Measurements from ENCODE around the gene DOCK1. TPM values are rescaled to one million over a fixed set of nuclear protein-coding genes. Genes with fewer than 3 reads are reported as not detected.

DOCK1 gene
- total RNA-seq, 2 experiments from 2014 or later: not detected

- H3K4me3 ChIP-seq (ENCODE audit: low read length): no peak overlapping the region
- H3K36me3 ChIP-seq (ENCODE audit: insufficient read depth, low read length): no peaks in the 10 kb centered on the region
- ATAC-seq (ENCODE audit: poor library complexity) (no peak), DNase-seq (no peak)
- ChIA-PET POLR2A (no interaction called here), CTCF (no interaction called here)
- H3K9me3 ChIP-seq (ENCODE audit: control insufficient read depth in 1 of 2, insufficient read depth in 1 of 2, low read length in 2 of 2): peaks cover 0 to 8% of the 10 kb centered on the region in 2 experiments
- TF ChIP-seq, protein P1, sequence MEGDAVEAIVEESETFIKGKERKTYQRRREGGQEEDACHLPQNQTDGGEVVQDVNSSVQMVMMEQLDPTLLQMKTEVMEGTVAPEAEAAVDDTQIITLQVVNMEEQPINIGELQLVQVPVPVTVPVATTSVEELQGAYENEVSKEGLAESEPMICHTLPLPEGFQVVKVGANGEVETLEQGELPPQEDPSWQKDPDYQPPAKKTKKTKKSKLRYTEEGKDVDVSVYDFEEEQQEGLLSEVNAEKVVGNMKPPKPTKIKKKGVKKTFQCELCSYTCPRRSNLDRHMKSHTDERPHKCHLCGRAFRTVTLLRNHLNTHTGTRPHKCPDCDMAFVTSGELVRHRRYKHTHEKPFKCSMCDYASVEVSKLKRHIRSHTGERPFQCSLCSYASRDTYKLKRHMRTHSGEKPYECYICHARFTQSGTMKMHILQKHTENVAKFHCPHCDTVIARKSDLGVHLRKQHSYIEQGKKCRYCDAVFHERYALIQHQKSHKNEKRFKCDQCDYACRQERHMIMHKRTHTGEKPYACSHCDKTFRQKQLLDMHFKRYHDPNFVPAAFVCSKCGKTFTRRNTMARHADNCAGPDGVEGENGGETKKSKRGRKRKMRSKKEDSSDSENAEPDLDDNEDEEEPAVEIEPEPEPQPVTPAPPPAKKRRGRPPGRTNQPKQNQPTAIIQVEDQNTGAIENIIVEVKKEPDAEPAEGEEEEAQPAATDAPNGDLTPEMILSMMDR (IDR thresholded peaks at IDR 0.05): no peak
- no peak overlapping the region for H3K27ac ChIP-seq (ENCODE audit: low read depth in 1 of 2, low read length in 2 of 2)
- Mint-ChIP-seq H3K27me3 (peaks cover 42% of the 10 kb centered on the region), H3K9me3 (peaks cover 5% of the 10 kb centered on the region), H3K27ac (no peak overlapping the region), H3K4me1 (ENCODE audit: low read depth) (peaks cover 11% of the 10 kb centered on the region), H3K4me3 (no peak overlapping the region), H3K36me3 (ENCODE audit: low read depth) (peaks cover 4% of the 10 kb centered on the region)
- H3K4me1 ChIP-seq (ENCODE audit: insufficient read depth, low read length): no peaks in the 10 kb centered on the region
- intact Hi-C loops (cut with DNase I, micrococcal nuclease): no loop called here
- peaks cover 0 to 3% of the 10 kb centered on the region in 2 experiments for H3K27me3 ChIP-seq (ENCODE audit: control insufficient read depth in 1 of 2, insufficient read depth in 2 of 2, low read length in 2 of 2)
These were observed 377.8 kb downstream of the DOCK1 start for GRCh38 chr10:127283017-127283416.

DNA sequence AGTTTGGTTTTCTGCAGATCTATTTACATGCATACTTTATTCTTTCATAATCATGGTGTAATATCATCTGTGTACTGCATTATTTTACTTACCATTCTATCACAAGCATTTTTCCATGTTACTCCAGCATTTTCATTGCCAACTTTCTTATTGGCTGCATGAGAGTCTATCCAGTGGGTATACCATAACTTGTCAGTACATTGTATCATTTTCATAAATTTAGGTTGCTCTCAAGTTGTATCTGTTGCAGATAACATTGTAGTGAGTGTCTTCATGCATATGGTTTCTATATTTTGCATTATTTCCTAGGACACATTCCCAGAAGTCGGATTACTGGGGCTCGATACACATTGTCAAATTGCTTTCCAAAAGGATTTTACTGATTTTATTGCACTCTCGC is 378.3 kb downstream of the DOCK1 start:
- Mint-ChIP-seq H3K27me3 (peaks cover 40% of the 10 kb centered on the region), H3K9me3 (peaks cover 7% of the 10 kb centered on the region), H3K36me3 (ENCODE audit: low read depth) (peaks cover 4% of the 10 kb centered on the region), H3K4me3 (no peak overlapping the region), H3K4me1 (ENCODE audit: low read depth) (peaks cover 11% of the 10 kb centered on the region), H3K27ac (no peak overlapping the region)
- POLR2A ChIA-PET: no interaction called here
- DNase-seq (no peak), ATAC-seq (ENCODE audit: poor library complexity) (no peak)
- Histone ChIP-seq H3K27me3 (ENCODE audit: control insufficient read depth in 1 of 2, insufficient read depth in 2 of 2, low read length in 2 of 2) (peaks cover 0 to 5% of the 10 kb centered on the region in 2 experiments), H3K4me3 (ENCODE audit: low read length) (no peak overlapping the region), H3K27ac (ENCODE audit: low read depth in 1 of 2, low read length in 2 of 2) (no peak overlapping the region), H3K4me1 (ENCODE audit: insufficient read depth, low read length) (no peaks in the 10 kb centered on the region), H3K36me3 (ENCODE audit: insufficient read depth, low read length) (no peaks in the 10 kb centered on the region), H3K9me3 (ENCODE audit: control insufficient read depth in 1 of 2, insufficient read depth in 1 of 2, low read length in 2 of 2) (peaks cover 0 to 12% of the 10 kb centered on the region in 2 experiments)
- intact Hi-C loops (cut with DNase I, micrococcal nuclease): no loop called here
- CTCF ChIA-PET: no interaction called here
- TF ChIP-seq, protein P1 (IDR thresholded peaks at IDR 0.05): no peak

- no peaks in the 10 kb centered on the region for H3K36me3 ChIP-seq (ENCODE audit: insufficient read depth, low read length)
- Mint-ChIP-seq H3K4me3 (no peak overlapping the region), H3K4me1 (ENCODE audit: low read depth) (peaks cover 35% of the 10 kb centered on the region), H3K27me3 (peaks cover 69% of the 10 kb centered on the region), H3K27ac (no peak overlapping the region), H3K36me3 (ENCODE audit: low read depth) (peaks cover 4% of the 10 kb centered on the region), H3K9me3 (peaks cover 7% of the 10 kb centered on the region)
- no peak overlapping the region for H3K27ac ChIP-seq (ENCODE audit: low read depth in 1 of 2, low read length in 2 of 2)
- H3K27me3 ChIP-seq (ENCODE audit: control insufficient read depth in 1 of 2, insufficient read depth in 2 of 2, low read length in 2 of 2): peaks cover 6 to 17% of the 10 kb centered on the region in 2 experiments
- TF ChIP-seq, protein P1 (IDR thresholded peaks at IDR 0.05): no peak
- no peak overlapping the region for H3K4me3 ChIP-seq (ENCODE audit: low read length)
- DNase-seq (no peak), ATAC-seq (ENCODE audit: poor library complexity) (no peak)
- ChIA-PET POLR2A (interaction anchor here (1.5 kb wide), 1 partner anchor 9 kb away, joined by 3 read pairs; no protein-coding TSS in a partner anchor), CTCF (no interaction called here)
- intact Hi-C loops (cut with DNase I, micrococcal nuclease): no loop called here
- H3K4me1 ChIP-seq (ENCODE audit: insufficient read depth, low read length): peaks cover 40% of the 10 kb centered on the region
- H3K9me3 ChIP-seq (ENCODE audit: control insufficient read depth in 1 of 2, insufficient read depth in 1 of 2, low read length in 2 of 2): peaks cover 12 to 16% of the 10 kb centered on the region in 2 experiments
These were observed 385.6 kb downstream of the DOCK1 start for GRCh38 chr10:127290850-127291249.
